Stimulated activated CD8-positive, alpha-beta memory T cell treated with anti-CD3 and anti-CD28 coated beads, Interleukin-2, amount 100 ng/mL, for 48 hours (primary cell): ENCODE results near the gene ADNP.

Experiments
- DNase-seq, 2 donors: peaks; one replicate each; pipeline ENCODE4 v3.0.0-alpha.2; 2020; ENCODE audit warnings: low read depth in 2 of 2

ADNP gene

DNA sequence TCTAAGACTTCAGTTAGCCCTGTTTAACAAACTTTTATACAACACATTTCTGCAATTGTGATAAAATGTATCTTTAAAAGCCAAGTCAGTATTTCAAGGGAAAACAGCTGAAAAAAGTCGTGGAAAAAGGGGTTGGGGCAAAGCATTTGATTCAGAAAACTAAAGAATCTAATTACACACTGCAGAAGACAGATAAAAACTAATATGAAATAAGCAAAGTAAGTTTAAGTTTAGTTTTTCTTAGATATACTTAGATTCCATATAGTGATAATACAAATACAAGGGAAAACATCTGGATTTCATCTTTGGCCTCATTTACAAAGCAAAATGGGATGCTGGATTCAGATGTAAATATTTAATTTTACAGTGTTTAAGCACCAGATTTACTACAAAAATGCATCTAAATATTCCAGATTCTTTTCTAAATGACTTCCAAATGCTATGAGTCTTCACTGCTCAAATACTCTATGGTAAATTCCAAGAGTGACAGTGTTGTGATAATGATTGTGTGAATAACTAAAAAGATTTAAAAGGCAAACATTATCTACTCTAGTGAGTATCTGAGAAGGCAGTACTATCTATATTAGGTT is 1.5 kb upstream of the ADNP start:
- no peak for DNase-seq

- DNase-seq, result no peak
Measured at GRCh38 chr20:50932016-50932485, 814 bp upstream of the ADNP start.

DNA sequence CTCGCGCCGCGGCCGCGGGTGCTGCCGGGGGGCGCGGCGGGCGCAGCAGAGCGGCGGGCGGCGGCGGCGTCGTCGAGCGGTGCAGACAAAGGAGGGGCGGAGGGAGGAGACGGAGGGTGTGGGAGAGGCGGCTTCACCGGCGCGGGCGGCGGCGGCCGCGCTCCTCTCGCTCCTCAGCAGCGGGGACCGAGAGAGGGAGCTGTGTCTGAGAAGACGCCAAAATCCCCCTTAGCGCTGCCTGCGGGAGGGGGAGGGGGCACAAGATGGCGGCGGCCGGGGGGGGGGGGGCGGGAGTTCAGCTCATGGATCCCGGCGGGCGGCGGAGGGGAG is 296 bp downstream of the ADNP start:
- no peak for DNase-seq

DNA sequence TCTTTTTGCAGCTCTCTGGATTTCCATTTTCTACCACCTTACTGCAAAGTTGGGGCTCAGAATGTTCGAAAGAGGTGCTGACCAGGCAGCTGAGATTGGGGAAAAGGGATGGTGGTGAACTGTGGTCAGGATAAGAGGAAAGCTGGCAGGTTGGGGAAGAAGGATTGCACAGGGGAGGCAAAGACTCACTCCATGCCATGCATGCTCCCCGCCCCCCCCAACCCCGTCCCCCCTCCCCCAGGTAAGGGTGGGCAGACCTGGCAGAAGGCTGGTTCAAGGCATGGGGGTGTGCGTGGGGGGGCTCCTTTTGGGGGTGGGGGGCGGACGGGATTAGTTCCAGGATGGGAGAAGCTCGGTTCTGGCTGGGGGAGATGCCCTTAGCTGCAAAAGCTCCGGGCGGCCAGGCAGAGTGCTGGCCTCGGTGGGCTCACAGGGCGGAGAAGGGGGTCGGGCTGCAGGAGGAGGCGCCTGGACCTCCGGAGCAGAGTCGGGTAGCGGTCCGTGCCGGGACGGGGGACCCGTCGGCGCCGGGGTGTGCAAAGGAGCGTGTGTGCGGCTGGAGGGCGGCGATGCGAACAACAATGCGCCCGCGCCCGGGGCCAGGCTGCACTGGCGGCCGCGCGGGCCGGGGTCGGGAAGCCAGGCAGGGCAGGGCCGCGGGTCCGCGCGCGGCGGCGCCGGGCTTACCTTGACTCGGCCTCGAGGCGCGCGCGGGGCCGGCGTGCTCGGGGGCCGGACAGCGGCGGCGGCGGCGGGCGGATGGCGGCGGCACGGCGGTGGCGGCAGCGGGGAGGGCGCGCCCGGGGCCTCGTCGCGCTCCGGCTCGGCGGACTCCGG is 880 bp downstream of the ADNP start:
- peak in 1 of 2 donors; percentile 23 for DNase-seq

GRCh38 chr20:50929299-50930138 is 1.7 kb downstream of the ADNP start:
- peak; percentile 84 to 88 for DNase-seq

- no peak for DNase-seq
Measured at GRCh38 chr20:50928469-50928868, 2.8 kb downstream of the ADNP start.

- no peak for DNase-seq
Measured at GRCh38 chr20:50926530-50926929, 4.7 kb downstream of the ADNP start.

DNA sequence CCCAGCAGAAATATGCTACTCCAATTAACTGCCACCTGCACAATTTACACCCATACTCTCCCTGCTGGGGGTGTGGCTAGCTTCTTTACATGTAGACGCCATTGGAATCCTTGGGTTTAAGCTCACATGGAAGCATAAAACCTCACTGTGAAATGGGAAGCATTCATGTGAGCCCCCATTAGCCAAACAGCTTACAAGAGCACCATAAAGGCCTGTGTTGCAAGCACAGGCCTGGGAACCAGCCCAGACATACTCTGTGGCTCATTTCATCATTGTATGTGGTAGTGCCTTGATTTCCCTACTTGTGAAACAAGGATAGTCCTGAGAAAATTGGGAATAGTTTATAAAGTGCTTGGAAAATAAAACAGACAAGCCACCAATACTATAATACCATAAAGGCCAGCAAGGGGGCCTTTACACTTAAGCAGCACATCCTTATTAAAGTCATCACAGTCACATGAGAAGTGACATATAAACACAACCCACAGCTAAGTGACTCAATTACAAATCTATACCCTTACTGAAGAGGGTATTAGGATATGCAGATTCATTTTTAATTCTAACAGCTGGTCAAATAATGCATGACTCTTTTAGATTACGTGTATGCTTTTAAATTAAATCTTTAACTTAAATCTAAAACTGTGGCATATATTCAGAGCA is 6.8 kb downstream of the ADNP start:
- no peak for DNase-seq

DNA sequence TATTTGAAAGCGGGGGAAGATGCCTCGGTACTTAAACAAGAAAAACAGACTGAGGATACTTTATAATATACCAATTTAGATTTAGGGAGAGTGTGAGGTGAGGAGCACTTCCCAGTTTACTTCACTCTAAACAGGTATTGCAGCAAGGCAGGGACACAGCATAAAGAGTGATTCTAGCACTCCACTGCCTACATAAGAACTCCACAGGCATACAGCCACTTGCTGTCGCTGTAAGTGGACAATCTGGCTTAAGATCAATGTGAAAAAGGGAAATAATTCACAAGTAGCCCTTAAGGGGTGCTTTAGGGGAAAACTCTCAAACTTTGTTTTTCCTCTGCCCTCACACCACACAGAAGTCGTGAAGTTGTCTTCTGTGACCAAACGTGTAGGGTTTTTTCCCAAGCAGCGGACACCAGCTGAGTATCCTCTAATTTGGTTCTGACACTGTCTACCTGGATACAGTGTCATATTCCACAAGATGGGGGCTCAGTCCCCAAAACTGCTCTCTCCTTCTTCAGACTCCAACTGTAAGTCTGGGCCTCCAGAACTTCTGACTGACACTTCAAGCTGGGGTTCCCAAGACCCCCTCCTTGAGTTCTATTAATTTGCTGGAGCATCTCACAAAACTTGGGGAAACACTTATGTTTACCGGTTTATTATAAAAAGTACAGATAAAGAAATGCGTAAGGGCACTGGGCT is 9.3 kb downstream of the ADNP start:
- no peak for DNase-seq

- no peak for DNase-seq
Measured at GRCh38 chr20:50920997-50921396, 10.2 kb downstream of the ADNP start.

- DNase-seq, result no peak
Measured at GRCh38 chr20:50919567-50919966, 11.7 kb downstream of the ADNP start.

GRCh38 chr20:50918403-50918802 is 12.8 kb downstream of the ADNP start:
- DNase-seq, result no peak

DNA sequence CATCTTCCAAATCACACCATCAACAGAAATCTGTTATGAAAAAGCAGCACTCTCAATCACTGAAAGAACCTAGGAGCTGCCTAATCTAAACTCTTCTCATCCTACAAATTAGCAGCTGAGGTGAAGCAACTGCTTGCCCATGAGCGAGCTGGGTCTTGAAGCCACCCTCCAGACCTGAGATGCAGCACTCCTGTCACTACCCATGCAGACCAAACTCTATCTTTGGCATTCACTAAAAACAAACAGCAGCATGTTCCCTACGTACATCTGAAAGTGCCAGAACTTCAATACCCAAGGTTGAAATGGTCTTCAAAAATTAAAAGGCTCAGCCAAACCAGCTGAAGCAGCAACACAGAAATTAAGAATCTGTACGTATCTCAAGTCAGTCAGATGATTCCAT is 14.3 kb downstream of the ADNP start:
- no peak for DNase-seq

DNA sequence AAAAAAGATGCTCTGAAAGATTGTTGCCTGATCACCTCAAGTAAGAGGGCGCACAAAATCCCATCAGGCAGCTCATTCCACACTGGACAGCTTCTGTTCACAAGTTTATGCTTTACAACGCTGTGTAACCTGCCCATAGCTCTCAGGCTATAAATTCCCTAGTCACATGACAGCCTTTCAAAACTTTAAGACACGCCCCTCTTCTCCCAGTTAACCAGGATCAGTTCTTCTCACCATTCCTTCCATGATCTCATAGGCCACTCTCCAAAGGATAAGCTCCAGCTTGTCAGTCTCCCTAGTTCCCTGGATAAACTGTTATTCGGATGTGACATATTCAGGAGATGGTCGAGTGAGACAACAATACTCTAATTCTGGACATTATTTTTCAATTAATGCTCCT is 15.0 kb downstream of the ADNP start:
- DNase-seq, result no peak

DNA sequence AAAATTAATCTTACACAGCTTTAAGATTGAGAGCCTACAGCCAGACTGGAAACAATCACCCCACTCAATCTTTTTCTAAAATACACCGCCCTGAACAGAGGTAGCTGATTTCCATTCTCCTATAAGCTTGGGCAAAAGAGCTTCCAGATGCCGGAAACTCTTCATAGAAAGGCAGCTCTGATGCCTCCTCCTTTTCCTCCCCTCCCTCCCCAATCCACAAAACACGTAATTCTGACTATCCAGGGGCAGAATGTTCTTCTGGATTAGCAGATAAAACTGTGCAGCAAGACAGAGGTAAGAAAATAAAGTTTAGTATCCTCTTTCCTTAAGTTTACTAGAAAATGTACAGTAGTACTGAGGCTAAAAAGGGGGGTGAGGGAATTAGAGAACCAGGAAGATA is 15.8 kb downstream of the ADNP start:
- DNase-seq, result no peak

- no peak for DNase-seq
Measured at GRCh38 chr20:50913690-50914375, 17.4 kb downstream of the ADNP start.

- no peak for DNase-seq
Measured at GRCh38 chr20:50911716-50912115, 19.5 kb downstream of the ADNP start.

DNA sequence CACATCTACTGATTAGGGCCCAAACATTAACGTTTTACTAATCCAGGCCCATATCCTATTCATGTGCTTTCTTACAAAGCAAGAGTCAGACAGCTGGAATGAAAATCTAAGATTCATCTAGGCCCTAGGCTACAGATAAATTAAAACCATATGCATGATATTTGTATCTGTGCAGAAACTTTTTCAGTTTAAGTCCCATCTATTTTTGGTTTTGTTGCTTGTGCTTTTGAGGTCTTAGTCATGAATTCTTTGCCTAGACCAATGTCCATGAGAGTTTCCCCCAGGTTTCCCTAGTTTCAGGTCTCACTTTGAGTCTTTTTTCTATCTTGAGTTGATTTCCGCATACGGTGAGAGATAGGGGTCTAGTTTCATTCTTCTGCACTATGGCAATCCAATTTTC is 20.2 kb downstream of the ADNP start:
- DNase-seq, result no peak

DNA sequence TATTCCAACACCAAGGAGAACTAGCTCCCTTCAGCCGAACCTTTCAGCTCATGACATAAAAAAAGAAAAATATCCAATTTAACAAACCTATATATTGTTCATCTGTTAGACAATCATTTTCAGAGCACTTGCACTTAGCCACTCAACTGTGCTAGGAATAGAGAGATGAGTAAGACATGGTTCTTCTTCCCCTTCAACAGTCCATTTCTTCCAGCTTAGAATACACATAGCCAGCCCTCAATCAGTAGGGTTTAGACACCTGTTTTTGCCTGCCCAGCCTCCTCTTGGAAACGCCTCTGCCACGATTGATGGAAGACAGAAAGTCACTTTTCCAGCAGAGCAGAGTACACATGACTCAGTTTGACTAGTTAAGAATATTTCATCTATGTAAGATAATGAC is 21.8 kb downstream of the ADNP start:
- DNase-seq, result no peak

- no peak for DNase-seq
Measured at GRCh38 chr20:50904067-50904570, 27.1 kb downstream of the ADNP start.
